Nephron progenitor cell (in vitro differentiated cells): ENCODE measurements around the gene GAGE13.
"Not testable (repeated sequence)": the region's sequence is repeated elsewhere in the genome, so short reads cannot be mapped to it uniquely, and the experiment has no call there.

Experiments used
- DNase-seq: peaks from one replicate; pipeline ENCODE4 v3.0.0; 2021
- H3K27ac Mint-ChIP-seq: 2 replicates; pipeline ENCODE4 v1.8.0; 2021; ENCODE audit warnings: mild to moderate bottlenecking, moderate library complexity, mixed read lengths
- H3K27me3 Mint-ChIP-seq: 2 replicates; pipeline ENCODE4 v1.8.0; 2021; ENCODE audit warnings: mild to moderate bottlenecking, low read depth, mixed read lengths; ENCODE audit not compliant: poor library complexity
- H3K36me3 Mint-ChIP-seq: 2 replicates; pipeline ENCODE4 v1.8.0; 2021; ENCODE audit warnings: low read depth, mixed read lengths
- H3K4me1 Mint-ChIP-seq: 2 replicates; pipeline ENCODE4 v1.8.0; 2021; ENCODE audit warnings: mixed read lengths
- H3K4me3 Mint-ChIP-seq: 2 replicates; pipeline ENCODE4 v1.8.0; 2021; ENCODE audit warnings: mild to moderate bottlenecking, moderate library complexity, mixed read lengths
- H3K9me3 Mint-ChIP-seq: 2 replicates; pipeline ENCODE4 v1.8.0; 2021; ENCODE audit warnings: mild to moderate bottlenecking, moderate library complexity, mixed read lengths

GAGE13 gene

DNA sequence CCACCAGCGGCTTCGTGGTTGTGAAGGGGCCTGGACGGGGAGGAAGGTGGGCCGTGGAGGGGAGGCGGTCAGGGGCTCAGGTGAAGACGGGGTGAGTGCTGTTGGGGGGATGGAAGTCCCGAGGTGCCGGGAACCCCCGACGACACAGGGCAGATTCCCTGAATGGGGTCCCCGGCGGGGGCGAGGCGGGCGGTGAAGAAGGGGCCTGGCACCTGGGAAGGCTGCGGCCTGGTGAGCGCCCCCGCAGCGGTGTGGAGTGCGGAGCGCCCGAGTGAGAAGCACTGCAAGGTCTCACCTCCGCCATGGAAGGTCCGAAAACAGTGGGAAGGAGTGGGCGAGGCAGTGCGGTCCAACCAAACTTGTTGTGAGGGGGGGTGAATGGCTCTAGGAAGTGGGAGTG lies 459 bp downstream of the GAGE13 start:
- not testable (repeated sequence) for H3K4me3 Mint-ChIP-seq, H3K4me1 Mint-ChIP-seq, H3K27me3 Mint-ChIP-seq, H3K27ac Mint-ChIP-seq, DNase-seq, H3K9me3 Mint-ChIP-seq, H3K36me3 Mint-ChIP-seq

DNA sequence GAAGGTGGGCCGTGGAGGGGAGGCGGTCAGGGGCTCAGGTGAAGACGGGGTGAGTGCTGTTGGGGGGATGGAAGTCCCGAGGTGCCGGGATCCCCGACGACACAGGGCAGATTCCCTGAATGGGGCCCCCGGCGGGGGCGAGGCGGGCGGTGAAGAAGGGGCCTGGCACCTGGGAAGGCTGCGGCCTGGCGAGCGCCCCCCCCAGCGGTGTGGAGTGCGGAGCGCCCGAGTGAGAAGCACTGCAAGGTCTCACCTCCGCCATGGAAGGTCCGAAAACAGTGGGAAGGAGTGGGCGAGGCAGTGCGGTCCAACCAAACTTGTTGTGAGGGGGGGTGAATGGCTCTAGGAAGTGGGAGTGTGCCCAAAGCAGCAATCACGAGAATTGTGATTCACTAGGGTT lies 10.1 kb downstream of the GAGE13 start:
- not testable (repeated sequence) for H3K27me3 Mint-ChIP-seq, H3K4me3 Mint-ChIP-seq, H3K27ac Mint-ChIP-seq, H3K9me3 Mint-ChIP-seq, H3K4me1 Mint-ChIP-seq, H3K36me3 Mint-ChIP-seq
- DNase-seq: peak; percentile 26

DNA sequence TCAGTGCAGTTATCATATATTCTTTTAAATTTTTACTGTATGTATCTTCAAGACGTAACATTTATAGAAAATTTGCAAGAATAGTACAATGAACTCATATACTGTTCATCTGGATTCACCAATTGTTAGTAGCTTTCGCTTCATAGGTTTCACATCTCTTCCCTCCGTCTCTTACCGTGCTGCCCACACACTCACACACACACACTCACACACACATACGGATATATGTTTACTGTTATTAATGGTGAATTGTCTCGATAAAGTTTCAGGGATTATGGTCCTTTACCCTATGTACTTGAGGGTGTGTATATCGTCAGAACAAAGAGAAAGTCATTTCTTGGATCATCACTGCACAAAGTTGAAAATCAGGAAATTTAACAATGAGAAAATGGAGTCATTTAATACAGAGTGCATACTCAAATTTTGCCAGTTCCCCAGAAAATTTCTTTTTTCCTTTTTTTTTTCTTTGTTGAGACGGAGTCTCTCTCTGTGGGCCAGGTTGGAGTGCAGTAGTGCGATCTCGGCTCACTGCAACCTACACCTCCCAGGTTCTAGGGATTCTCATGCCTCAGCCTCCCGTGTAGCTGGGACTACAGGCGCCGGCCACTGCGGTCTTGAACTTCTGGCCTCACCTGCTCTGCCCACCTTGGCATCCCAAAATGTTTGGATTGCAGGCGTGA lies 13.3 kb downstream of the GAGE13 start:
- not testable (repeated sequence) for H3K36me3 Mint-ChIP-seq, H3K27ac Mint-ChIP-seq, H3K9me3 Mint-ChIP-seq, H3K4me1 Mint-ChIP-seq, H3K27me3 Mint-ChIP-seq, H3K4me3 Mint-ChIP-seq, DNase-seq

DNA sequence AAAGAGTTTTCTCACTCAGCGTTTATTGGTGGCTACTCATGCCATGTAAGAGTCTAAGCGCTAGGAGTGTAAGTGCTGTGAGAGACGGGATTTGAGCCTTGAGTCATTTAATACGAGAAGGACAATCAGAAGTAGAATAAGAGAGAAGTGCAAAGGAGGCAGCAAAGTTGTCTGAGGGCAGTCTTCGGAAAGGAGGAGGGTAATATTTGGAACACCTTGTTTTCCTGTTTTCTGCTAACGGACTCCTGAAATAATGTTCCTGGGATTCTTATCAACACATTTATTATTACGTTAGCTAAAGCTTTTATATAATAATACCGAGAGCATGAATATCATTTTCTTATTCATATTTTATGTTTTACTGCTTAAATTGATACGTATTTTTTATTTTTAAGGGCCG lies 14.0 kb downstream of the GAGE13 start:
- not testable (repeated sequence) for H3K27ac Mint-ChIP-seq, H3K27me3 Mint-ChIP-seq, DNase-seq, H3K4me3 Mint-ChIP-seq, H3K36me3 Mint-ChIP-seq, H3K9me3 Mint-ChIP-seq, H3K4me1 Mint-ChIP-seq

DNA sequence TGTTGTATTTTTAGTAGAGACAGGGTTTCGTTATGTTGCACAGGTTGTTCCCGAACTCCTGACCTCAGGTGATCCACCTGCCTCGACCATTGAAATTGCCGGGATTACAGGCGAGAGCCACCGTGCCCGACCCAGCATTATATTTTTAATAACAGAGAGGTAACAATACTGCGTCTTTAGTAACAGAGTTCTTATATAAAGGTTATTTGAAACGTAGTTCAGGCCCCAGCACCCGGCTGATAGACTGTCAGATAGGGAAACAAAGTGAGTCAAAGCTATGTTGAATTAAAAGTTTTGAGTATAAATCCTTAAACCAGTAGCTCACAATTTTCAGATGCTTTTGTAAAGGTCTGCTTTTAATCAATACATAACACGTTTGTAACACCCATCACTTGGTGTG lies 14.8 kb downstream of the GAGE13 start:
- not testable (repeated sequence) for DNase-seq, H3K27ac Mint-ChIP-seq, H3K27me3 Mint-ChIP-seq, H3K4me3 Mint-ChIP-seq, H3K4me1 Mint-ChIP-seq, H3K9me3 Mint-ChIP-seq, H3K36me3 Mint-ChIP-seq
